Glomerular visceral epithelial cell (primary cell): ENCODE data around the gene MSI2.
A peak's percentile ranks its signal among the peaks of the same experiment; 100 is the strongest.

Experiments
- DNase-seq: peaks from one replicate; pipeline ENCODE4 v3.0.0-alpha.2; 2016; ENCODE audit errors: extremely low spot score

MSI2 gene

GRCh38 chr17:57524839-57525568 lies 268.7 kb downstream of the MSI2 start:
- peak; percentile 4 for DNase-seq

GRCh38 chr17:57527221-57528057 lies 271.1 kb downstream of the MSI2 start:
- no peak for DNase-seq

- no peak for DNase-seq
Observed at GRCh38 chr17:57528058-57528451, 271.7 kb downstream of the MSI2 start.

GRCh38 chr17:57530026-57530425 lies 273.7 kb downstream of the MSI2 start:
- DNase-seq = peak; percentile 18

- DNase-seq = no peak
Observed at GRCh38 chr17:57530508-57530907, 274.2 kb downstream of the MSI2 start.

GRCh38 chr17:57531078-57531477 lies 274.8 kb downstream of the MSI2 start:
- DNase-seq = no peak

- no peak for DNase-seq
Observed at GRCh38 chr17:57531648-57532504, 275.6 kb downstream of the MSI2 start.

GRCh38 chr17:57532556-57532955 lies 276.2 kb downstream of the MSI2 start:
- DNase-seq = no peak

- no peak for DNase-seq
Observed at GRCh38 chr17:57532966-57533365, 276.6 kb downstream of the MSI2 start.

- no peak for DNase-seq
Observed at GRCh38 chr17:57533684-57534305, 277.5 kb downstream of the MSI2 start.

GRCh38 chr17:57534863-57535248 lies 278.5 kb downstream of the MSI2 start:
- DNase-seq = no peak

GRCh38 chr17:57535249-57535966 lies 279.1 kb downstream of the MSI2 start:
- no peak for DNase-seq

- DNase-seq = no peak
Observed at GRCh38 chr17:57536289-57536688, 280.0 kb downstream of the MSI2 start.

GRCh38 chr17:57536789-57537523 lies 280.6 kb downstream of the MSI2 start:
- DNase-seq = no peak

- no peak for DNase-seq
Observed at GRCh38 chr17:57537524-57538410, 281.4 kb downstream of the MSI2 start.

GRCh38 chr17:57538736-57539456 lies 282.6 kb downstream of the MSI2 start:
- no peak for DNase-seq

GRCh38 chr17:57539529-57540301 lies 283.4 kb downstream of the MSI2 start:
- DNase-seq = no peak

- DNase-seq = no peak
Observed at GRCh38 chr17:57540596-57540995, 284.3 kb downstream of the MSI2 start.
